Lower lobe of right lung (tissue), 2 donors: Measurements from ENCODE around the gene TWNK. TPM values are rescaled to one million over a fixed set of nuclear protein-coding genes. Genes with fewer than 3 reads are reported as not detected.
A peak's percentile ranks its signal among the peaks of the same experiment; 100 is the strongest.
"Not testable (repeated sequence)": the region's sequence is repeated elsewhere in the genome, so short reads cannot be mapped to it uniquely, and the experiment has no call there.

Experiments
- ATAC-seq, 2 donors: fragments of 200-7000 bp; cut with Tn5 transposase; one replicate each; pipeline ENCODE4 v1.9.1; 2020 to 2022; ENCODE audit warnings: mild to moderate bottlenecking in 2 of 2, moderate library complexity in 2 of 2
- DNase-seq: peaks from one replicate; pipeline ENCODE4 v3.0.0-alpha.2; 2020
- H3K27ac ChIP-seq: fragments of 200-600 bp; one replicate; pipeline ENCODE4 v1.8.0; 2022
- H3K27me3 ChIP-seq: fragments of 200-600 bp; one replicate; pipeline ENCODE4 v1.8.0; 2022; ENCODE audit warnings: low read depth
- H3K36me3 ChIP-seq: fragments of 200-600 bp; one replicate; pipeline ENCODE4 v1.8.0; 2022; ENCODE audit warnings: mild to moderate bottlenecking
- H3K4me1 ChIP-seq: fragments of 200-600 bp; one replicate; pipeline ENCODE4 v1.8.0; 2022
- H3K4me3 ChIP-seq: fragments of 200-600 bp; one replicate; pipeline ENCODE4 v1.8.0; 2022; ENCODE audit warnings: mild to moderate bottlenecking
- H3K9me3 ChIP-seq: fragments of 200-600 bp; one replicate; pipeline ENCODE4 v1.8.0; 2022
- intact Hi-C: fragments of 100-400 bp; cut with DNase I; formaldehyde crosslinking; loops from one replicate; pipeline ENCODE4 v1.11.0; 2022
- total RNA-seq: library from RNA; stranded (reverse); fragmentation: NEBNext Ultra II Directional; extraction: Animal tissue kit (Norgen Biotek cat#: 25700); gene quantifications from one replicate; pipeline ENCODE4 v1.2.1, GENCODE V29; 2021
- TF ChIP-seq, protein P1 (sequence below): fragments of 200-600 bp; IDR thresholded peaks from one replicate; pipeline ENCODE4 v1.8.0; 2022; ENCODE audit warnings: antibody characterized with exemption, mild to moderate bottlenecking
- donor health status: DM: no; HTN: yes; CAD: no; lungs with severe emphysema.

The TWNK gene
- total RNA-seq, 1 donor from 2014 or later = 5.8 TPM

DNA sequence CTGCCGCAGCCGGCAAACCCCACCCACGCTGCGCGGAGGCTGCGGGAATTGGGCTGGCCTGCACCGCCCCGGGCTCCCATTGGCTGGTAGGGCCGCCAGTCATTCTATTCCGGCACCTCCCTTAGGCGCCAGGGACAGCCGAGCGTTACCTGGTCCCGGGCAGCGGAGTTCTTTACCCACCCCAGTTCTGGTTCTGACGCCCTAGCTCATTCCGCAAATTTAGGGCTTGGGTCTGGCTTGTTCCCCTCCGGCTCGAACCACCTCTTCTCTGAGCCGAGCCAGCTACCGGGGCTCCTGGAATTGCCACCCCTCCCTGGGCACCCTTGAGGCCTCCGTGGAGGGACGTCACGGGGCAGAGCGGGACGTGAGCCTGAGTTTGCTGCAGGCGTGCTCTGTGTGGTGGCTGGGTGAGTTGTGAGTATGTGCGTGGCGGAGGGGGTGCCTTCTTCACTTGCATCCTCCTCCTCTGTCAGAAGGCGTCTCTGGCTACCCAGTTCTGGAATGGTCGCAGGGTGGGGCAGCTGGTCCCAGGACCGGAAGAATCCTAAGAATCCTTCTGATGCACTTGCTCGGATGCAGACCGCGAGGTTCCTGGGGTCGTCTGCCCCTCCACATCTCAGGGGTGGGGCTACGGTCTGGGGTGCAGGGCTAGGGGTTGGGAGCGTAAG lies 43.9 kb downstream of the TWNK start, which contains the start of the genes PDZD7 and SFXN3:
Gene PDZD7 (minus strand): TSS at position 2 of the 668 bp plus-strand sequence. CDS start 910 bp downstream, outside the sequence.
Gene SFXN3 (plus strand): TSS at position 107 of the 668 bp plus-strand sequence. CDS start 3,461 bp downstream, outside the sequence.
- no peaks in the 10 kb centered on the region for H3K27me3 ChIP-seq
- peak within 1 kb of the TSS; percentile 99 for H3K27ac ChIP-seq
- intact Hi-C loops = no loop called here
- H3K4me1 ChIP-seq = peaks cover 20% of the 10 kb centered on the region
- TF ChIP-seq, protein P1, sequence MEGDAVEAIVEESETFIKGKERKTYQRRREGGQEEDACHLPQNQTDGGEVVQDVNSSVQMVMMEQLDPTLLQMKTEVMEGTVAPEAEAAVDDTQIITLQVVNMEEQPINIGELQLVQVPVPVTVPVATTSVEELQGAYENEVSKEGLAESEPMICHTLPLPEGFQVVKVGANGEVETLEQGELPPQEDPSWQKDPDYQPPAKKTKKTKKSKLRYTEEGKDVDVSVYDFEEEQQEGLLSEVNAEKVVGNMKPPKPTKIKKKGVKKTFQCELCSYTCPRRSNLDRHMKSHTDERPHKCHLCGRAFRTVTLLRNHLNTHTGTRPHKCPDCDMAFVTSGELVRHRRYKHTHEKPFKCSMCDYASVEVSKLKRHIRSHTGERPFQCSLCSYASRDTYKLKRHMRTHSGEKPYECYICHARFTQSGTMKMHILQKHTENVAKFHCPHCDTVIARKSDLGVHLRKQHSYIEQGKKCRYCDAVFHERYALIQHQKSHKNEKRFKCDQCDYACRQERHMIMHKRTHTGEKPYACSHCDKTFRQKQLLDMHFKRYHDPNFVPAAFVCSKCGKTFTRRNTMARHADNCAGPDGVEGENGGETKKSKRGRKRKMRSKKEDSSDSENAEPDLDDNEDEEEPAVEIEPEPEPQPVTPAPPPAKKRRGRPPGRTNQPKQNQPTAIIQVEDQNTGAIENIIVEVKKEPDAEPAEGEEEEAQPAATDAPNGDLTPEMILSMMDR = no peak
- peak; percentile 98 for DNase-seq
- ATAC-seq = peak; percentile 92 to 95
- peaks cover 18% of the 10 kb centered on the region for H3K36me3 ChIP-seq
- H3K9me3 ChIP-seq = no peaks in the 10 kb centered on the region
- peak within 1 kb of the TSS; percentile 83 for H3K4me3 ChIP-seq

DNA sequence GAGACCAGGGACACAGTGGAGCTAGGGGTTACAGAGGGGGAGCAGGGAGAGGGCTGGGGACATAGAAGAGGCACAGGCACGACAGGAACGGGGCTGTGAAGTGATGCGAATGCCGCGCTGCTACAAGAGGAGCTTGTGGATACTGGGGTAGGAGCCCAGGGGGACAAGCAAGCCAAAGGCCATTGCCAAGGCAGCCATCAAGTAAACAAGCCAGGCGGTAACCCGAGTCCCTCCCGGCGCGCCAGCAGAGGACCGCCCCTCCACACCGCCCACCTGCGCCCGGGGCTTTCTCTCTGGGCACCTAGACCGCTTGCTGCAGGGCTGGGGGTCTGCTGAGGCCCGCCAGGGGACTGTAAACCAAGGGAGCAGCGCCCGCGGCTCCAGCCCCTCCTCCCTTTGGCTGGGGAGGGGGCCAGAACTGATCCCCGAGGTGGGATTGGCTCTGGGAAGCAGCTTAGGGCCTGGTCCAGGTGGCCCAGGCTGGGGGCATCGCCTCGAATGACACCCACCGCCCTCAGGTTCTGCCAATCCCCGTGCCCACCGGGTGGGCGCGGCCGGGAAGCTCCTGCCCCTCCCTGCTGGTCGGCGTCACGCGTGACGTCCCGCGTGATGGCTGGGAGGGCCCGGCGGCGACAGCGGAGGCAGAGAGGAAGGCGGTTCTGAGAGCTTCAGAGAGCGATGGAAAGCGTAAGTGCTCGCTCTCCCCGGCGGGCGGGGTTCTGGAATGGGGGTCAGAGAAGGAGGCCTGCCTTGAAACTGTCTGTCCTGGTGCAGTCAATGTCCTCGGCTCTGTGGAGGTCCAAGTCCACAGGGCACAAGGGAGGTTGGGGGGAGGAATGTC lies 44.7 kb downstream of the TWNK start:
- ATAC-seq (peak; percentile 80 to 83), DNase-seq (peak; percentile 91)
- peaks cover 26% of the 10 kb centered on the region for H3K36me3 ChIP-seq
- H3K4me3 ChIP-seq = peak overlapping the region; percentile 83
- intact Hi-C loops = no loop called here
- H3K9me3 ChIP-seq = no peaks in the 10 kb centered on the region
- peak overlapping the region; percentile 99 for H3K27ac ChIP-seq
- peaks cover 20% of the 10 kb centered on the region for H3K4me1 ChIP-seq
- no peaks in the 10 kb centered on the region for H3K27me3 ChIP-seq
- TF ChIP-seq, protein P1 = no peak

DNA sequence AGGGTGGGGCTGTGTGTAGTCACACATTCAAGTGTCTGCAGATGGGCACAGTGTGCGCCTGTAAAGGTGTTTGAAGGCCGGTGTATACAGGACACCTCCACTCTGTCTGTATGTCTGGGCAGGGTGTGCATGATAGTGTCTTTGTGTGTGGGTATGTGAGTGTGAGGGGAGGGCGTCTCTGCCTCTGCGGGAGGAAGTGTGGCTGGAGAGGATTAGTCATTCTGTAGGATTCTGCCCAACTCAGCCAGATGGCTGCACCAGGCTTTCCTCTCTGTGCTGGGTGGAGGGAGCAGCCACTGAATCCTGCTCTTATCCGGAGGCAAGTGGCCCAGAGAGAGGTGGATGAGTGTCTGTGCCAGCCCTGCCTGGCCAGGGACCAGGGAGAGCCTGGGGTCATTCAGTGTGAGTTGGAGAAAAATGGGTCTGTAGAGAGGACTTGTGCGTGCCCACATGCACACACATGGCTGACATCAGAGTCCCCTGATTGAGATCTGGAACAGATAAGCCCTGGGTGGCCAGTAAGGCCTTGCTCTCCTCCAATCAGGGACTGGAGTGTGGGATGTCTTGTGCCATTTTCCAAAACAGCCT lies 45.4 kb downstream of the TWNK start:
- intact Hi-C loops = no loop called here

DNA sequence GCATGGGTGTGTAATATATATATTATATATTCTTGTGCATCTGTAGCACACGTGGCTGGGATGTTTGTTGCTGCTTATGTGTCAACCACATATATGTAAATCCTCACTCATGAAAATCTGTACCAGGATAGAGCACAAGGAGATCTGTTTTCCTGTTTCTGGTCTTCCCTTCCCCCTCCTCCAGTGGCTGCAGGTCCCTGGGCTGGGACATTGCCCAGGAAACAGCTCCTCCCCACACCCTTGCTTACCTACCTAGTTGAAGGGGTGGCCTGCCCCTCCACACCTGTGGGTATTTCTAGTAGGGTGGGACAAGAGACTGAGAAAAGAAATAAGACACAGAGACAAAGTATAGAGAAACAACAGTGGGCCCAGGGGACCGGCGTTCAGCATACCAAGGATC lies 45.9 kb downstream of the TWNK start:
- Histone ChIP-seq H3K4me3 (peak overlapping the region; percentile 83), H3K27ac (peak overlapping the region; percentile 99), H3K4me1 (peaks cover 20% of the 10 kb centered on the region), H3K27me3 (no peaks in the 10 kb centered on the region), H3K36me3 (peaks cover 39% of the 10 kb centered on the region), H3K9me3 (no peaks in the 10 kb centered on the region)
- ATAC-seq (no peak), DNase-seq (no peak)
- TF ChIP-seq, protein P1 = no peak
- intact Hi-C loops = no loop called here

More for the DNA sequence above, 45.4 kb downstream of the TWNK start:
- DNase-seq (no peak), ATAC-seq (peak; percentile 50 to 70)
- Histone ChIP-seq H3K27ac (peak overlapping the region; percentile 99), H3K27me3 (no peaks in the 10 kb centered on the region), H3K36me3 (peaks cover 33% of the 10 kb centered on the region), H3K4me3 (peak overlapping the region; percentile 83), H3K4me1 (peaks cover 20% of the 10 kb centered on the region), H3K9me3 (no peaks in the 10 kb centered on the region)
- TF ChIP-seq, protein P1 = no peak

DNA sequence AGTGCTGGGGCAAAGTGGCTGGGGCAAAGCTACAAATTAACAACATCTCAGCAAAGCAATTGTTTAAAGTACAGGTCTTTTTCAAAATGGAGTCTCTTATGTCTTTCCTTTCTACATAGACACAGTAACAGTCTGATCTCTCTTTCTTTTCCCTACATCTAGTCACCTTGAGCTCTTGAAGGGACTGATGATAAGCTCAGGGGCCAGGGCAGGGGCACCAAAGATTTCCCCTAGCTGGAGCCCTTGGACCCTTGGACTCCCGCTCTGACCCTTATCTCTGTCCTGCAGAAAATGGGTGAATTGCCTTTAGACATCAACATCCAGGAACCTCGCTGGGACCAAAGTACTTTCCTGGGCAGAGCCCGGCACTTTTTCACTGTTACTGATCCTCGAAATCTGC lies 47.1 kb downstream of the TWNK start:
- Histone ChIP-seq H3K36me3 (peaks cover 50% of the 10 kb centered on the region), H3K4me1 (peaks cover 20% of the 10 kb centered on the region)
- H3K4me3 ChIP-seq, DNase-seq, H3K9me3 ChIP-seq, intact Hi-C loops, H3K27ac ChIP-seq, ATAC-seq, H3K27me3 ChIP-seq: not testable (repeated sequence)
